G401.6 (cell line): ENCODE data around the gene ALS2CL.

Experiments used
- FAIRE-seq: peaks from 2 replicates; lab custom pipeline; 2012; peaks lifted over from hg19 to GRCh38; lab: Jason Lieb, UNC

ALS2CL gene

GRCh38 chr3:46664188-46664970, 29.1 kb downstream of the ALS2CL start:
- FAIRE-seq = no peak

- no peak for FAIRE-seq
Measured at GRCh38 chr3:46663591-46664135, 29.8 kb downstream of the ALS2CL start.

GRCh38 chr3:46662771-46663551, 30.5 kb downstream of the ALS2CL start:
- no peak for FAIRE-seq

DNA sequence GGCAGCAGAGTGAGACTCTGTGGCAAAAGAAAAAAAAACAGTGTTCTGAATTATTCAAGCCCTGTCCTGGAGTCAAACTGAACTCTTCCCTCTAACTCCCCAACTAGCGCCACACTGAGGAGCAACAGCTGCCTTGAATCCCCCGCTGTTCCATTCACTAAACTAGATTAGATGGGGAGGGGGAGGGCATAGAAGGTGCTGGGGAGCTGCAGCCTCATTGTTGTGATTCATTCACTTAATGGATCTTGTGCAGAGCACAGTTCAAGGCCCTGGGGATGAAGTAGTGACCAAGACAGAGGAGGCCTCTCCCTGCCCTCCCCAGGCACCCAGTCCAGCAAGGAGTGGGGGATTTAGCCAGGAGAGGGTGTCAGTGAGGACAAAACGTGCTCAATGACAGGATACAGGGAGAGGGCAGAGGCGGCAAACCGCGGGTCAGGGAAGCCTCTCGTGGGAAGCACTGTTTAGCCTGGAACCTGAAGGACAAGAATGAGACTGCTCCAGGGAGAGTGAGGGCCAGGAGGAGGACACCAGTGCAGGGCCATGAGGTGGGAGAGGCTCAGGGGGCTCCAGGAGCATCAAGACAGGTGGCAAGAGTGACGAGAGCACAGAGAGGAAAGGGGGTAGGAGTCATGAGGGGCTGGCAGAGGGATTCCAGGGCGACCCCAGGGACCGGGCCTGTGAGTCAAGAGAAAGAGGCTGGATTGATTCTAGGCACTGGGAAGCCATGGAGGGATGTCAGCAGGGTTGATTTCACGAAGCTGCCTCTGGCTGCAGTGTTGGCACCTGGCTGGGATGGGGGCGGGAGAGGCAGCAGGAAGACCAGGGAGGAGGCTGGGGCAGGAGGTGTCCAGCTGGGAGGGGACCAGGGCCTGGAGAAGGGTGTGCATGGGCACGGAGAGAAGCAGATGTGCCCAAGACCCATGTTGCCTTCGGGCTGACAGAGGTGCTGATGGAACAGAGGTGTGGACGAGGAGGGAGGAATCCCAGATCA, 31.4 kb downstream of the ALS2CL start:
- FAIRE-seq = no peak

DNA sequence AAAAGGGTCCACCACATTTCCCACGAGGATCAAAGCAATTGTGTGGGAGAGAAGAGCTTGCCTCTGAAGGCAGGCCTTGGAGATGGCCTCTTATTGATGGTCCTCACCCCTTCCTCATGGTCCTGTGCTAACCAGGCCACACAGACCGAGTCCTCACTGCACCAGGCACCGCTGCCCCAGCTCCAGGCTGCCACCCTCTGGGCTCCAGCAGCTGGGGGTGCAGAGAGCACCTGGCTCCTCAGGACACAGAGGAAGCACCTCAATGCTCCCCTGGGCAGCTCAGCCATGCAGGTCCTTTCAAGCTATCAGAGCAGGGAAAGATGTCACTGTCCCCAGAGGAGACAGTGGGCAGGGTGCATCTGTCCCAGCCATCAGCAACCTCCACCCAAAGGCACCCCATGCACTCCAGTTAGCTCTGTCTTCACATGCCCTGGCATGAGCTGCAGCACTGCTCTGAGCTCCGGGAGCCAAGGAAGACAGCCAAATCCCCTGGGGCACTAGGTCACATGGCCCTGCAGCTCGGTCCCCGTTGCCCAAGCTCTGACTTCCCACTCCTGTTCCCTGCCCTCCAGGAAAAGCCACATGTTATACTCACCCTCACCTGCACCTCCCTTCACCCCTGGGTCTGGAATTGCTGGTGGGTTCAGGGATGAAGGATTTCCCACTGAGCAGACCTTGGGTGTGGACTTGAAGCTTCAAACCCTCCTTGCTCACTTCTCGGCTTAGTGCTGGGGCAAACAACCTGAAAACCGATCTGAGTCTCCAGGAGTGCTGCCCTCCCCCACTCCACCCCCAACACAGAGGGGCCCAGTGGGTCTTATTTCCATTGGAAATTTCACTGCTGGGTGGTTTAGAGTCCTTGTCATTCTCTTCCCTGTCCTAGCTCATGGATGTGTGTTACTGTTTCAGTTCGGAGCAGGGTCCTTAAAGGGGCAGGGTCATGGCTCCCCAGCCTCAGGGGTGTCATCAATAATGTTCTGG, 32.6 kb downstream of the ALS2CL start:
- no peak for FAIRE-seq

GRCh38 chr3:46660003-46660402, 33.5 kb downstream of the ALS2CL start:
- FAIRE-seq = no peak

GRCh38 chr3:46659285-46659684, 34.2 kb downstream of the ALS2CL start:
- FAIRE-seq = no peak

- no peak for FAIRE-seq
Measured at GRCh38 chr3:46656778-46657556, 36.5 kb downstream of the ALS2CL start.

- no peak for FAIRE-seq
Measured at GRCh38 chr3:46655271-46655670, 38.2 kb downstream of the ALS2CL start.

GRCh38 chr3:46651084-46651483, 42.4 kb downstream of the ALS2CL start:
- FAIRE-seq = no peak

DNA sequence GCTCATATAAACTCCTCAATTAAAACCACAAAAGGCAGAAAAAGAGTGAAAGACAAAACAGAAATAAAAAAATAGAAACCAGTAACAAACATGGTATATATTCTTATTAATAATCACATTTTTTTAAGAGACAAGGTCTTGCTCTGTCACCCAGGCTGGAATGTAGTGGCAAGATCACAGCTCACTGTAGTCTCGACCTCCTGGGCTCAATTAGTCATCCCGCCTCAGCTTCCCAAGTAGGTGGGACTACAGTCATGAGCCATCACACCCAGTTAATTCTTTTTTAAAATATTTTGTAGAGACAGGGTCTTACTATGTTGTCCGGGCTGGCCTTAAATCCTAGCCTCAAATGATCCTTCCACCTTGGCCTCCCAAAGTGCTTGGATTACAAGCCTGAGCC, 44.0 kb downstream of the ALS2CL start:
- no peak for FAIRE-seq

DNA sequence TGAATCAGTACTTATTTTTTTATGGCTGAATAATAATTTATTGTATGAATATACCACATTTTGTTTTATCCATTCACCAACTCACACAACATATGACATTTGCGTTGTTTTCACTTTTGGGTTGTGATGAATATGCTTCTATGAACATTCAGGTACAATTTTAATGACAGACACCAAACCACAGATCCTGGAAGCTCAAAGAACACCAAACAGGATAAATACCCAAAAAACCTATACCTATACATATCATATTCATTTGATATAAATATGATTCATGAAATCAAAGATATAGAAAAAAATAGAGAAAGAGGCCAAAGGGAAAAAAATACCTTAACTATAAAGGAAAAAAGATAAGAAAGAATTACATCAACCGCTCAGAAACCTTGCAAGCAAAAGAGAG, 45.4 kb downstream of the ALS2CL start:
- no peak for FAIRE-seq

DNA sequence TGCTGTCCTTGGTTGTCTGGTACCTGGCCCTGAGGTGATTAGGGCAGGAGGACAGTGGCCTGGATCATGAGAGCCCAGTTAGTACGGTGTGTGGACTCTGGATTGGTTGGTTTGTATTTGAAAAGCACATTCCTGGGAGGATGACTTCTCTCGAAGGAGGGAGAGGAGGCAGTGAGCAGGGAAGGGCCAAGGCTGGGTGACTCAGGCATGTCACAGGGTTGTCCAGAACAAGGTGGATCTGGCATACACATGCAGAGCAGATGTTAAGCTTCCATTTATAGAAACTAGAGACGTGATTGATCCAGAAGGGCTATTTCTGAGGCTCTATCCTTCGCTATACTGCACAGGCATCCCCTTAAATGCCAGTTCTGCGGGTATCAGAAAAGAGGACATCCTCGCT, 46.8 kb downstream of the ALS2CL start:
- FAIRE-seq = no peak

DNA sequence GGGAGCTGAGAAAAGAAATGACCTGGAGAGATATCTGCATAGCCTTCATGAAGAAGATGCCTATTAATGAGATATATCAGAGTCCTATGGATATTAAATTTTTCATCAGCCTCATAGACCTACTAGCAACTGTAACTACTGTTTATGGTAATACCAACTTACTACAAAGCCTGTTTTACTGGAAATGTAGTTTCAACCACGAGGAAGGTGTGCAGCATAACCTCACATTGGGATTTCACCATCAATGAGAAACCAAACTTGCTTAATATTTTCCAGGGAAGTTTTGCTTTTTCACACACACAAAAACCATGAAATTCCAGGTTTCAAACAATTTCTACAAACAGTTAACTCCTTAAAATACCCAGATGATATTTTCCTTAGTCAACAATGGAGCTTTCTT, 49.8 kb downstream of the ALS2CL start:
- no peak for FAIRE-seq

GRCh38 chr3:46642971-46643370, 50.5 kb downstream of the ALS2CL start:
- FAIRE-seq = no peak

DNA sequence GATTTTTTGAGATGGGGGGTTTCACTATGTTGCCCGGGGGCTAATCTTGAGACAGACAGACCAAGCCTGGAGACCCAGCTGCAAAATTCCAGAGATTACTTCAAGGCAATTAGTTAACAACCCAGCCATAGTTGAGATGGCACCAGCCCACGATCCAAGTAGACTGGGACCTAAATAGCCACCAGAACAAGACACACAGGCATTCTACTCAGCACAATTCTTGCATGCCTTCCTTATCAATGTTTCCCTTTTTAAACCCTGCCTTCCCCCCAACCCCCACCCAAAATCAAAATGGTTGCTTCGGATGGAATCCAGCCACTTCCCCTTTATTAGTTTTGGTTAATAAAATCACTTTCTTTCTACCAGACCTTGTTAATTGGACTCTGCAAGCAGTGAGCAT, 52.6 kb downstream of the ALS2CL start:
- FAIRE-seq = no peak

DNA sequence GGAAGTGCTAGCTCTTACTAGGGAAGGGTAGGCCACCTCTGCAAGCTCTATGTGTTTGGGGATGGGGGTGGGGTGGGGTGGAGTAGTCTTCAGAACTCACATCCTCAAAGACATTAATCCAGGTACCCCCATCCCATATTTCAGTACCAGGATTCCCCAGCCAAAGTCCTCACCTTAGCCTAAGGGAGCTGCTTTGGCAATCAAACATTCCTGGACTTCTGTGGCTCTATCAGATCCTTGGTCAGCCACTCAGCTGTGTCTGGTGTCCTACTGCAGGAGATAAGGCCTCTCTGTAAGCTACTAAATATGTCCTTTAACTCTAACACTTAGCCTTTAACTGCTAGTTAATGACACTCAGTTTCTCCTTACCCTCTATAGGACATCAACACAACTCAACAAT, 54.3 kb downstream of the ALS2CL start:
- no peak for FAIRE-seq

- no peak for FAIRE-seq
Measured at GRCh38 chr3:46634856-46635255, 58.6 kb downstream of the ALS2CL start.

DNA sequence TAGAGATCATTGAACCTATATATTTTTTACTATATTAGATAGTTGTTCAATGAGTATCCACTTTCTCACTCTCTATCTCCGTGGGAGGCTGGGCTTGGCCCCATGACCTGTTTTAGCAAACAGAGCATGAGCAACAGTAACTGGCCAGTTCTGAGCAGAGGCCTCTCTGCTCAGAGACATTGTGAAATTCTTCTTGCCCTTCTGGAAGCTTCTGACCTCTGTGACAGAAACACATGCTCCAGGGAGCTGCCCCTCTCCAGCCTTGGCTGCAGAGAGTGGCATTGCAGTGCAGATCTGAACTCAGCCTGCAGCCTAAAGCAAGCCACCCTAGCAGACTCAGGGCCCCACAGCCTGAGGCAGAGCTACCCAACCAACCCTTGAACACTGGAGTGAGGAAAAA, 60.7 kb downstream of the ALS2CL start:
- FAIRE-seq = no peak
